Measurements from ENCODE around the gene PPP2R2B. TPM values are rescaled to one million over a fixed set of nuclear protein-coding genes. Genes with fewer than 3 reads are reported as not detected.

PPP2R2B gene
- polyA plus RNA-seq, 1 donor, result 11.5 TPM

DNA sequence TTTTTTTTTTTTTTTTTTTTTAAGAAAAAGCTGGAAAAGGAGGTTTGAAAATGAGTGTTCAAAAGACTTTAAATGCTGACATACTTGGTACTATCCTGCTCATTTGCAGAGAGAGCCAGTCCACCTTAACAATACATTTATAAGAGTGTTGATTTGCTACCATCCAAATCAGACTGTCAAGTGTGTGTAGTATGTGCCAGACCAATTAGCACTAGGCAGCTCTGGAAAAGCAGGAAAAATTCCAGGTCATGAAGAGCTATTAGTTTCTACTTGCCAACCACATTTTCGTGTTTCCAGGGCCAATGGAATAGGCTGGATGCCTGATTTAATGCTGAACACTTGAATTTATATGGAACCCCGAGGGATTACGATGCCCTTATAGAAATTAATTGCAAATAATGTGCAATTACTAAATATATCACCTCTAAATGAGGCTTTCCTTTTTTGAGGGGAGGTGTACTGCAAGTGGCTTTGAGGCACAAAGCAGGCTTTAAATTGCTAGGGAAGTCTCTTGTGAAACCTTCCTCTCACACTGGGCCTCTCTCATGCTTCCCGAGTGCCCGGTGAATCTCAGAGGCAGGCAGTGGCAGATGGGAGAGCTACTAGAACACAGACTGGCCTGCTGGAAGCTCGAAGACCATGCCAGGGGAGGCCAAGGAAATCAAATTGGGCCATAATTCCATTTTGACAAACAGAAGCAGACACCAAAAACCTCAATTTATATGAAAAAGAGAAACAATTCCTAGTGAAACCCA lies 178.7 kb downstream of the PPP2R2B start:
- no peak for DNase-seq

DNA sequence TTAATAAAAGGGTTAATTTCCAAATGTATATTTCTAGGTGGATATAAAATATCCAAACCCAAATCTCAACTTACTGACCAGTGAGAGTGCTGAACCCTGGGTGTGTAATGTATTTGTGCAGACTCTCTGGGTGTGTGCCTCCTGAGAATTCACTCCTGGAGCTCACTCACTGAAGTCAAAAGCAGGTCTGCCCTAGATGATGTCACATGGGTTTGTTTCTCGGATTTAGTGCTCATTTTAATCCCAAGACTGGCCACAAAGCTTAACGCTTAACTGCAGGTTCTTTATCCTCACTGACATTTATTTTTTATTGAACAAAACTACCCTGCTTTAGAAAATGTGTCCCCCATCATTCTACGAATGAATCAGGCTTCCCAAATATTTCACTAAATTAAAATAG lies 179.4 kb downstream of the PPP2R2B start:
- no peak for DNase-seq

DNA sequence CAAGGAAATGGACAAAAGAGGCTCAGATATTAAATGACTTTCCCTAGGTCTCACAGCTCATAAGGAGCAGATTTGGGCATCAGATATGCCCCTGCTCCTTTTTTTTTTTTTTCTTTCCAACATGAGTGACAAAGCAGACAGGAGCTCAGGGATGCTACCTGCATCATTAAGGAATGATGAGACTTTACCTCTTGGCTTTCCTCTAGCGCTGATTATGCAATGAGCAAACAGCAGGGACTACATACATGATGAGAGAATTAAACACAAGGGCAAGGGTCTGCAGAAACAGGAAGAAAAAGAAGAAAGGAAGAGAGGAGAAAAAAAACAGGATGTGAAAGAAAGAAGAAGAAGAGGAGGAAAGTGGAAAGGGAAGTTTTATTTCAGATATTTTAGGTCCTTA lies 179.9 kb downstream of the PPP2R2B start:
- DNase-seq, result no peak

DNA sequence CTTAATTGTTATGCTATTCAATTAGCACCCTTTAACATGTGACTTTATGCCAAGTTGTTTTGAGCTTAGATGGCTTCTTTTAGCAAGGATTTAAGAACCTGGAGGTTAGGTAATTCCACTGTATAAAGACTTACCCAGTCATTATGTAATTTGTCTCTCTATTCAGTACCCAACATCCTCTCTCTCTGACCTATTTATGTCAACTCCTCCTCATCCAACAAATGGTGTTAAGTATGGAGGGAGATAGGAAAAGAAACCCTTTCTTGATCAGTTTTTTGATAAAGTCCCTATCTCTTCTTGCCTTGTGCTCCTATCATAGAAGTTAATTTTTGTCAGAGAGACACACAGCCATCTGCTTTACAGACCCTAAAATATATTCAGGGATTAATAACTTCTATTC lies 181.3 kb downstream of the PPP2R2B start:
- DNase-seq, result no peak

DNA sequence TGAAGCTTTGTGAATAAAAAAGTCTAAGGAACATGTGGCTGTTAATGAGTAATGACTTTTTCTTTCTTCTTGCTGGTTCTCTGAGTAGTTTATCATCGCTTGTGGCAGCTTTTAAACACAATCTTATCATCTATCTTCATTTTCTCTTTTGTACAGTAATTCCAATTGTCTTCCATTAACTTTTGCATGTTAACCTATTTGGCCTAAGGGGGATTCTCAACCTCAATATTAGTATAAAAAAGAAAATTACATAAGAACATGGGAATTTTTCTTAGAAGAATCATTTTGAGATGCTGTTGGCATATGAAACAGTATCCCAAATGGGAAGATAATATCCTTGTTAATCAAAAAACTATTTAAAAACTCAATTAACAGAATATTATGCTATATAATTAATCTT lies 182.9 kb downstream of the PPP2R2B start:
- no peak for DNase-seq

DNA sequence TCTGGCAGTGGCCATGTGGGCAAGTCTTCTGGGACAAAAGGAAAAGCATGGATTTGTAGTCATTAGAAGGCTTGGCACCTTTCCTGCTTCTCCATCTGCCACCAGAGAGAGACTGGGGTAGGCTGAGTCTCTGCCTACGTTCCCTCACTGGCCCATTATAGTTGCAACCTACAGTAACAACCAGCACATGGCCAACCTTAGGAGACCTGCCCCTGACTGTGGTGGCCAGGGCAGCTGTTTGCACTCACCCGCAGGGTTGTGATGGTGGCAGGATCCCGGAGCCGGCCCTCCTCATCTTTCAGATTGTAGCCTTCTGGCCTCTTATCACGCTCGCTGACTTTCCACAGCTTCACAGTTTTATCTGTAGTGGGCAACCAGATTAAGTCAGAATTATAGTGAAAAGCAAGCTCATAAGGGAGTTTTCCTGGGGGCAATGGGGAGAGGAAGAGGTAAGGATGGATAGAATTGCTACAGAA lies 187.6 kb downstream of the PPP2R2B start:
- no peak for DNase-seq

DNA sequence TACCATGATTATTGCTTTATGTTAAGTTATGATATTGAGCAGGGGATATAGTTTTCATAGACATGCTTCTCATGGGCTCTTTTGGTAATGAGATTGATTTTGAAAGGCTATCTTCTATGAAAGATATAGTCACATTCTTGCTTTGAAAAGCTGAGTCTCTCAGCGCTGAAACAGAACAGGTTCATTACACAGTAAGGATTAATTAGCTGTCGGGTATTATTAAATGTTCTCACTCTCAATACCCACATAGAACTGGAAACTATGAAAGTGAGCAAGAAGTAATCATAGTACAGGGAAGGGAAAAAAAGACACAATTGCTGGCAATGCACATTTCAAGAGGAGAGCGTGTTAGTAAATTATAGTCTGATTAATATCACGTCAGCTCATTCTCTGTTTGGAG lies 190.9 kb downstream of the PPP2R2B start:
- DNase-seq, result no peak

DNA sequence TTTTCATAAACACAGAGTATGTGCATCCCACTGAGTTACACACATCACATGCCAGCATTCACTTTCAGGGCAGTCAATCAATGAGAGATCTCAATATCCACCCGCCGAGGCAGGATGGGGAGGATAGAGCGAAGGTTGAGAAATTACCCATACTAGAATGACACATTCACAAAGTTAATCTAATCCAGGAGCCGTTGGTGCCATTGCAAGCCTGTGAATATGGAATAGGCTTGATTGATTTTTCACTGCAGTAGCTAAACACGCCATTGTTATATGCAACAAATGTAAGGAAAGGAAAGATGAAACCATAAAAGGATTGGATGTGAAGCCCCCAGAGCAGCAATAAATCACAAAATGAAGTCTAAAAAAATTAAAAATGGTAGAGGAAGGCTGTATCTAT lies 194.7 kb downstream of the PPP2R2B start:
- no peak for DNase-seq

DNA sequence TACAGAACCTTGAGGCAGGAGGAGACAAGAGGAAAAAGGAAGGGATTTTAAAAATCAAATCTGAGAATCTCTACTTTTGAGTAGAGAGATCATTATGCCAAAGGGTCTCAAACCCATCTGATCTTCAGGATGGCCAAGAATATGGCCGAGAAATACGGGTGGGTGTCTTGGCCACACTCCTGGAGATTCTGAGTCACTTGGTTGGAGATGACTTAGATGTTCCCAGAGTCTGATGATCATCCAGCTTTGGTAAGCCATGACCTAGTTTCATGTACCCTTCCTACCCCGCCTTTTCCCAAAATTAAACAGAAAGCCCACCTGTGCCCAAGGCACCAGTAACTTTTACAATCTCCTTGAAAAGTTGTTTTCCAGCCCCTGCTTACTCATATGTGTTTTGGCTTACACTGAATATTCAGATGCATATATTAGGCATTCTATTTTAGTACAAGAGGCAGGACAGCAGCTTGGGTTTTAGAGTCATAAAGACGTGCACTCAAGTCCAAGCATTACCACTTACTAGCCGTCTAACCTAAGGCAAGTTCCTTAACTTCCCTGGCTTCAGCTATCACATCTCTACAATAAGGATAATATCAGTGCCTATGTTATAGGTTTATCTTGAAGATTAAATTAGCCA lies 195.5 kb downstream of the PPP2R2B start:
- no peak for DNase-seq

DNA sequence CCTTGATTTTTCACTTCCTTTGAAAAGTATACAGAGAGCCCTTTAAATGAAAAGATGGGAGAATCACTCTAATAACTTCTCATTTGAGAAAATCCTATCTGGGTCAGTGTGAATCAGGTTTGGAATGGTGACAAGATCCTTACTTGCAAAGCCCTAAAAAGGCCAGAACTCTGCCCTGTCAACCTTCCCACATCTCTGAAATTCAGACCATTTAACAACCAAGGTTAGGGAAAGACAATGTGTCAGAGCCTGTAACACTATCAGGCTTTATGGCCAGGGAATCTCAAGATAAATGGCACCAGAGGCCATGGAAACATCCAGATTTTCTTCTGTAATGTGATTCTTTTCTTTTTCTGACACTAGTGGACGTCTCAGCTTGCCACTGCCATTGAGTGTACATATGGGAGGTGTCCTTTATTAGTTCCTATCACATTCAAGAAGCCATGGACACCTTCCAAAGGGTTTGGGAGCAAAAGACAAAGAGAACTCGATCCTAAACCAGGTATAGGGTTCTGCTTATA lies 196.9 kb downstream of the PPP2R2B start:
- DNase-seq, result peak; percentile 15

DNA sequence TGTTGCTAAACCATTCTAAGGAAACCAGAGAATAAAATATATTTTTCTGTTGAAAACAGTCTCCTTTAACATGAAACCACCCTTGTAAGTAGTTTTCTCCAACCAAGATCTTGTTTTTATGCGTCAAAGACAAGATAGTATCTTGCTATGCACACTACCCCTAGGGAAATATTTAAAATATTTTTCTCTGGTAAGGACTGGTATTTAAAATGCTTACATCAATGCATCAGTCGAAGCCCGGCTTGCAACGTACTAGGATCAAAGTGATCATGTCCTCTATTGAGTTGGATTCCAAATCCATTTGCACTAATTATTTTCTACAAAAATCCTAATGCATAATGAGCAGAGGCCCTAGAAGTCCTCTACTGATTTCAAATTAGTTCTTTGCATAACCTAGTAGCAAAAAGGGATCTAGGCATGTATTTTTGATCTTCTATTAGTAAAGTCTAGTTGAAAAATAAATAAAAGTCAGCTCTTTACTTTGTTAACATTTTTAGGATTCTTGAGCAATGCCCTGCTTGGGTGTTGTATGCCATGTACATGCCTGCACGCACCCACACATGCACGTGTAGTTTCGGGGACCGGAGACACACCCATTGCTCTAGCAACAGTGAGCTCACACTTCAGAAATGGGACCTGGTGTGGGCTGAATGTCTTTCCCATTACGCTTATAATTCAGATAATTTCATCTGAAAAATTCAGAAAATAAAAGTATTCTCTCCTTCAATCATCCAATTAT lies 197.5 kb downstream of the PPP2R2B start:
- DNase-seq, result no peak

DNA sequence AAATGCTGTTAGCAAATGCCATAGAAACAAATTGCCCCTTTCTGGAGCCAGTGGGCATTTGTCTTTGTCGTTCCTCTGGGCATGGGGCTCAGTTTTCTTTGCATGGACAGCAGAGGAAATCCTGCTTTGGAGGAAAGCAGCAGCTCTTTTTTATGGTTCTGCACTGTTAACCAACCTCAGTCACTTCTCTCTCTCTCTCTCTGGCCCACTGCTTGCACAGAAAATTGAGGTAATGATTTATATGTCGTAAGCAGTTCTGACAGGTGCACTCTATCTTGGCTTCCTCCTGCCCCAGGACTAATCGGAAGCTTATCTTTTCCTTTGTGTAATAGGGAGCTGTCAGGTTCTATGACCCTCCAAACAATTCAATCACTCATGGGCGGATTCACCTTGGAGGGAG lies 202.9 kb downstream of the PPP2R2B start:
- DNase-seq, result peak; percentile 30

DNA sequence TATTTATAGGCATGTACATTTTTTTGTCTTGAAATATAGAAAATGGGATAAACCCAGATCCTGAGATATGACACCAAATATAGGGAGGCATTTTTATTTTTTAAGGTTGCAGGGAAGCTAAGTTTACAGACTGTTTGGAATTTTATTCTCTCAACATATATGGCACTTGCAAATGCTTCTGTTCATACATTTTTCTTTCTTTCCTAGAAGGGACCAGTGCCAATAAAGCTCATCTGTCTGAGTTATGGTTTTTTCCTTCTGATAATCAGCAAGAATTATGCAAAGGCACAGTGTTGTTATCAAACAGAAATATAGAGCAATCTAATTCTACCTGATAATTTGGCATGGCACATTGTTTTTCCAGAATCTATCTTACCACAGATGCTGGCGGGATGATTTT lies 205.7 kb downstream of the PPP2R2B start:
- no peak for DNase-seq

DNA sequence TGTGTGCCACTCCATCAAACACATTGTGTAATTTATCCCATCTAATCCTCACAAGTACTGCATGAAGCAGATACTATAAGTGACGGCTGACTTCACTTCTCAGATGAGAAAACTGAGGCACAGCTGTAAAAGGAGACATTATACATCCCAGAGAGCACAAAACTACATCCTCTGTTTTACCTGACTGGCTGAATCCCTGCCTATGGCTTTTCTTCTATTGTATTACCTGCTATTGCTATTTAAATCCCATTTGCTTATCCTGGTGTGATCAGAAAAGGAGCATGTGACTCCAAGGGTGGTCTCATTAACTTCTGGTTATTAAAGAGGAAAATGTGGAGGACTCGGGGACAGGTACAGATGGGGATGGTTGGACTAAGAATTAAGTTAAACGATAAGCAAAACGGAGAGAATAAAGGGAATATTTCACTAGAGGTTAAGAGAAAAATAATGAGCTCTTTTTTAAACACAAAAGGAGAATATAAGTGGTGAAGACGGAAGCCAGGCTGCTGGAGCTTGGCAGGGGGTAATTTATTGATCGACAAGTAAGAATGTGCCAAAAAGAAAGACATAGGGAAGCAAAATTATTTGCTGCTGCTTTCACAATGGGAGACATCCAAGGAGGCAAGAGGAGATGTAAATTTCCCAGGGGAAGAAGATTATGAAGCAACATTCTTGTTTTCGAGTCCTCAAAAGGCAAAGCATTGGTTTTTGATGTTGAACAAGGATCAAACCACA lies 206.8 kb downstream of the PPP2R2B start:
- DNase-seq, result no peak

DNA sequence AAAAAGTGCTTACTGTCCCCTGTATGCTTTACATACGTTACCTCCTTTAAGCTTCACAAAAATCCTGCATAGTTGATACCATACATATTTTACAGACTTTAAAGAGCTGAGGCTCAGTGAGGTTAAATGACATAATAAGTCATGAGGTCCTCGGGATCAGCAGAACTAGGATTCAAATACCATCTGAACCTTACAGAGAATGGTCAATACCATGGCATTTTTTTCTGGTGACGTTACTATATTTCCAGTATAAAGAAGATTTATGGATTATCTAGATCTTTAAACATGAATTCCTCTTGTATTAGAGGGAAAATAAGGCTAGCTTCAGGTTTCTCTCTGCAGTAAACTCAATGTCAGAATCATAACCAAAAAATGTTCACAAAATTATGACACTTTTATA lies 208.9 kb downstream of the PPP2R2B start:
- DNase-seq, result no peak

DNA sequence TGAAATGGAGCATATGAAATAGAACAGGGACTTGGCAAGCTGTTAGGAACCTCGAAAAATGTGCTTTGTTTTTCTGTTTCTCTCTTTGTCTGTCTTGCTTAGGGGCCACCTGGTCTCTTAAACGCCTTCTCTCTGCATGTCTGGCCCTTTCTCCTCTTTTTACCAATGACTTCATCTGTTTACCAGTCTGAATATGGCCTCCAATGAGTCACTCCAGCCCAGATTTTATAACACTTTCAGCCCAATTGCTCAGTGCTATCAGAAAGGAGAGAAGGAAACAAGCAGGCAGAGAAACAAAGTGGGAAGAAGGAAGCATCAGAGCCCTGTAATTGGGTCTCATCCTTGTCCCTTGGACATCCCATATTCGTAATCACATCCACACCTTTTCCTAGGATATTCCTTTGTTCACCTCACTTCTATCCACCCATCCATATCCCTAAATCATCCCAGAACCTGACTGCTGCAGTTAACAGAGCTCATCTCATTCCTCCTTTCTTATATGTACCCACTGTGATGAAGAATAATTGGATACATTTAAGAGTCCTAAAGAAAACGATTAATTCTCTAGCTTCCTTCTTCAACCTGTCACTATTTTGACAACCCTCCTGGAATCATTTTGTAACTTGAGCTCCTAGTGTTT lies 210.8 kb downstream of the PPP2R2B start:
- no peak for DNase-seq

DNA sequence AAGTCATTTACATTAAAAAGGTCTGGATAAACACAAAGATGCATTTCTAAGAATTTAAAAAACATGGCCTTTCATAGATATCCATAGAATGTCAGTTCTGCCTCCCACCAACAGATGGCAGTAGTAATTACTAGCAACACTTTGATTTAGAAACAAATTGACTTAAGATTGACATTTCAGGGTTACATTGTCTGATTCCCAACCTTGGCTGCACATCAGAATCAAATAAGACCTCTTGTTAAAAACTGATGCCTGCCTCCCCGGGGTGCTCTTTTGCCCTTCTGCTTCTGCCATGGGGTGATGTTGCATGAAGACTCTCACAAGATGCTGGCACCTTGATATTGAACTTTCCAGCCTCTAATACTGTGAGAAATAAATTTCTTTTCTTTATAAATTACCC lies 216.3 kb downstream of the PPP2R2B start:
- no peak for DNase-seq

DNA sequence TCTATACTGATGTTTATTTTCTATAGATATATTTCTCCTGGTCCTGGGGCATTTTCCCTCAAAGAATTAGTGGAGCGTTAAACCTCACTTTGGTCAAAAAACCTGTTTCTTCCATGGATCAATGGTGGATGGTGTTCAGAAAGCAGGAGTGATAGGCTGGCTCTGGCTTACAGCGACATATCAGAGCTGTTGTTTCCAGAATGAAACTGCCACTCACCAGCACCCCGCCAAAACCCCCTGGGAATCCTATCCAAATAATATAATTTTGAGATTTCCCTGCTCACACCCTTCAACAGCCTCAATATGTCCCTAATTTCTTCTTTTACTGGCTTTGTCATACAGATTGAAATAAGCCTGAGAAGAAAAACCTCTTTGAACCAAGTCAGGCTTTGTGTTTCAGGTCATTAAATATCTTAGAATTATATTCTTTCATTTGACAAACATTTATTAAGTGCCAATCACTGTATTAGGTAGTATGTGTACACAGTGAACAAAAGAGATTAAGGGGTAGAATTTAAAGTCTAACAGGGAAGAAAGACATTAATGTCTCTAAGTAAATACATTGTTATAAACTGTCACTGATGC lies 218.1 kb downstream of the PPP2R2B start:
- DNase-seq, result no peak

DNA sequence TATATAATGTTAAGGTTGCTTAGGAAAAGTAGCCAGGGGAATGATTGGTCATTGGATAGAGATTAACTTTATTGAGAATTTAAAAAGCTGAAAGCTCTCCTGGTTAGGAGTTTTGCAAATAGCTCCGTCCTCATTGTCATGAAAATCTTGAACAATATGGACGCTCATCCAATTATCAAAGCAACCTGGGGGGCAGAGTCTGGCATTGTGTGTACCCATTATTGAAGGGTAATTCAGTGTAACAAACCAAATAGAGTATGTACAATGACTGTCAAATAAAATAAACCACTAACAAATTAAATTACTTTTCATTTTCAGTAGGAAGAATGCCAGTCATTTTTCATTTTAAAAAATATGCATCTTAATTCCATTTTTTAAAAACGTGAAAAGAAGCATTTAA lies 218.6 kb downstream of the PPP2R2B start:
- DNase-seq, result no peak

DNA sequence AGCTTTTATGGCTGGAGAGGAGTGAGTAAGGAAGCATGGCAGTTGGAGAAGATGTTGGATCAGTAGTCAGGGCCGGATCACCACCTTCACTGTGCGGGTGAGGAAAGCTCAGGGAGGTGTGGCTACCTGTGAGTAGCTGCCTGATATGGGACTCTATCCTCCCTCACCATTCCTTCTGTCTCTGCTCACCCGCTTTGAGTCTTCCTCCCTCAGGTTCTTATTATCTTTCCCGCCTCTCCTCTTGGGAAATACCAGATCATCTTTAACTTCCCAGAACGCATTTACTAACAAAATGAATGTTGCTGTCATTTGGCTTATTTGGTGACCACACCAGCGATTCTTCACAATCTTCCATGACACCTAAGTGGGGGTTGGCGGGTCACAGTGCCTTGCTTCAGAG lies 221.9 kb downstream of the PPP2R2B start:
- DNase-seq, result no peak

DNA sequence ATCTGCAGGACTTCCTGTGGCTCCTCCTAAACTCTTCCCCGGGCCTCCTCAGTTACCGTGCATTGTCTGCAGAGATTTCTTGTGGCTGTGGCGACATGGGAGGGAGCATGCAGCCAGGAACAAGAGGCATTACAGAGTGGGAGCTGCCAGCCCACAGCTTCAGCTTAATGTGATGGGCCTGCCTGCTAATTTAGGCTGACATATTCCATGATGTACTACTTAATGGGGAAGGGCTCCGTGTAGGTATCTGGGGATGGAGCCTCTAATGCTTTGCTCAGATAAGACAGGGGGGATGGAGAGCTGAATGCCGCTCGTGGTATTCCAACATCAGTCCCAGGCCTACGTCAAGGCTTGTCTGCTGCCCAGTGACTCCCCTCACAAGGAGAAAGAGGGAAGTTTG lies 225.0 kb downstream of the PPP2R2B start:
- DNase-seq, result no peak
